ENCODE data around the gene SIN3A. TPM values are rescaled to one million over a fixed set of nuclear protein-coding genes. Genes with fewer than 3 reads are reported as not detected.

SIN3A gene
- total RNA-seq, 1 donor from 2014 or later, result 51.6 TPM

DNA sequence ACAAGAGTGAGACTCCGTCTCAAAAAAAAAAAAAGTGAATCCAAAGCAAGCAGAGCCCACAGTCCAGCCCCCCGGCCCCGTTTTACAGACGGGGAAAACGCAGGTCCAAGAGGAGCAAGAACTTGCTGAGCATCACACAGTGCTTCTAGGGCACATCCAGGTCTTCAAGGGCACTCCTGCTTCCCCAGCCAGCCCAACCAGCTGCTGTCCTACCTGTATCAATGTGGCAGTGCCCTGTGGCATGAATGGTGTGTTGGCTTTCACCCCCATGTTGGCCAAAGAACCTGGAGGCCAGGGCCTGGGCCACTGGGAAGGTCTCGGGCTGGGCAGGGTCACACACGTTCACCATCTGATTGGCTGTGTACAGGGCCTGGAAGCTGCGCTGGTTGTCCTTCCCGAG lies 87.7 kb downstream of the SIN3A start:
- H3K4me3 ChIP-seq, result no peak overlapping the region
- ATAC-seq (no peak), DNase-seq (no peak)
- H3K27ac ChIP-seq, result no peak overlapping the region
- H3K9me3 ChIP-seq, result no peaks in the 10 kb centered on the region
- peaks cover 86% of the 10 kb centered on the region for H3K36me3 ChIP-seq
- H3K27me3 ChIP-seq (ENCODE audit: low read depth), result no peaks in the 10 kb centered on the region
- intact Hi-C loops (cut with DNase I), result no loop called here
- H3K4me1 ChIP-seq, result peaks cover 9% of the 10 kb centered on the region
- TF ChIP-seq, protein P1, sequence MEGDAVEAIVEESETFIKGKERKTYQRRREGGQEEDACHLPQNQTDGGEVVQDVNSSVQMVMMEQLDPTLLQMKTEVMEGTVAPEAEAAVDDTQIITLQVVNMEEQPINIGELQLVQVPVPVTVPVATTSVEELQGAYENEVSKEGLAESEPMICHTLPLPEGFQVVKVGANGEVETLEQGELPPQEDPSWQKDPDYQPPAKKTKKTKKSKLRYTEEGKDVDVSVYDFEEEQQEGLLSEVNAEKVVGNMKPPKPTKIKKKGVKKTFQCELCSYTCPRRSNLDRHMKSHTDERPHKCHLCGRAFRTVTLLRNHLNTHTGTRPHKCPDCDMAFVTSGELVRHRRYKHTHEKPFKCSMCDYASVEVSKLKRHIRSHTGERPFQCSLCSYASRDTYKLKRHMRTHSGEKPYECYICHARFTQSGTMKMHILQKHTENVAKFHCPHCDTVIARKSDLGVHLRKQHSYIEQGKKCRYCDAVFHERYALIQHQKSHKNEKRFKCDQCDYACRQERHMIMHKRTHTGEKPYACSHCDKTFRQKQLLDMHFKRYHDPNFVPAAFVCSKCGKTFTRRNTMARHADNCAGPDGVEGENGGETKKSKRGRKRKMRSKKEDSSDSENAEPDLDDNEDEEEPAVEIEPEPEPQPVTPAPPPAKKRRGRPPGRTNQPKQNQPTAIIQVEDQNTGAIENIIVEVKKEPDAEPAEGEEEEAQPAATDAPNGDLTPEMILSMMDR (IDR thresholded peaks at IDR 0.05), result no peak

DNA sequence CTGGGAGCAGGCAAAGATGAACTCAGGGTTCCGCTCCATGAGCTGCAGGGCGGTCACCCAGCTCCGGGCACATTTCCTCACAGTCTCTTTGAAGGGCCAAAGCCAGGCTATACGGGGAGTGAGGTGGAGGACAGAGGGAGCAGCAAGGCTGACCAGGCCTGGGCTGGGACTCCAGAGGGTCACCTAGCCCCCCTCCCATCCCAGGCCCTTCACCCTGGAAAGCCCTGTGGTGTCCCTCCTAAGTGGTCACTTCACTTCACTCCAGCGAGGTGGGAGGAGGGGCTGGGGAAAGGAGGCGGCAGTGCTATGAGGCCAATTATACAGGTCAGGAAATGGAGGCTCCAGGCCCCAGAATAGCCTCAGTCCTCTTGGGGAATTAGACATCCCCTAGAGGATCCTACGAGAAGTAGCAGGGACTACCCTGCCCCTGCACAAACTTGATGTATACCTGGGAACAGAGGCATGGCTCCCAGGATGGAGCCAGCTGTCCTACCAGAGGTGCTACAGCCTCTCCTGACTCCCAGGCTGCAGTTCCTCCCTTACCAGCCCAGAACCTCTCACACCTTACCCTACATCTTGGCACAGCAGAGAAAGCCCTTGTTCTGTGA lies 88.7 kb downstream of the SIN3A start:
- Histone ChIP-seq H3K9me3 (no peaks in the 10 kb centered on the region), H3K36me3 (peaks cover 96% of the 10 kb centered on the region), H3K27me3 (ENCODE audit: low read depth) (no peaks in the 10 kb centered on the region), H3K4me3 (no peak overlapping the region), H3K27ac (no peak overlapping the region), H3K4me1 (peaks cover 7% of the 10 kb centered on the region)
- no peak for ATAC-seq
- DNase-seq, result no peak
- TF ChIP-seq, protein P1 (IDR thresholded peaks at IDR 0.05), result no peak
- intact Hi-C loops (cut with DNase I), result no loop called here

DNA sequence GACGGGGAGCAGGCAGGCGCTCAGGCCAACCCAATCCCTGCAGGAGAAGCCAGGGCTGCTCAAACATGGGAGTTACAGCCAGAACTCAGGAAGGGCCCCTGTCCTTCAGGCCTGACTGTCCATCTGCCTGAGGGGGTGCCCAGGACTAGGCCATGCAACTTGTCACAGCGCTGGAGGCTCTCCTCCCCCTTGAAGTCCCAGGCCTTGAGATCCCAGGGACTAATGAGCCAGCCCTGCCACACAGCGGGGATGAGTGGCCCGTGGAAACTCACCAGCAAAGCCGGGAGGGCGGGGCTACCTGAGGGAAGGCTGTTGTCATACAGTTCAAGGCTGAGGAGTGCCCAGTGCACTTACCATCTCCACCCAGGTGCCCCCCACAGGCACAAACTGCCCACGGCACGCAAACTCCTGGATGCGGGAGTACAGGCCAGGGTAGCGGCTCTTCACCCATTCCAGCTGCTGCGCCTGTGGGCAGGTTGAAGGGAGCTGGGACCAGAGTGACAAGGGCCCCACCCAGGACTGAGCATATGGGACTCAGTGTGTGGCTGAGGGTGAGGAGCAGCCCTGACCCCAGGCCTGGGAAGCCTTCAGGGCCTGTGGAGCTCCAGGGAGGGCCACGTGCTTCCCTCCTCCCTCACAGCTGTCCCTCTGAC lies 89.4 kb downstream of the SIN3A start:
- intact Hi-C loops (cut with DNase I), result no loop called here
- peaks cover under 1% of the 10 kb centered on the region for H3K4me1 ChIP-seq
- no peak for ATAC-seq
- peaks cover 99% of the 10 kb centered on the region for H3K36me3 ChIP-seq
- no peaks in the 10 kb centered on the region for H3K27me3 ChIP-seq (ENCODE audit: low read depth)
- no peaks in the 10 kb centered on the region for H3K9me3 ChIP-seq
- no peak overlapping the region for H3K27ac ChIP-seq
- H3K4me3 ChIP-seq, result no peak overlapping the region
- no peak for DNase-seq
- TF ChIP-seq, protein P1 (IDR thresholded peaks at IDR 0.05), result no peak

DNA sequence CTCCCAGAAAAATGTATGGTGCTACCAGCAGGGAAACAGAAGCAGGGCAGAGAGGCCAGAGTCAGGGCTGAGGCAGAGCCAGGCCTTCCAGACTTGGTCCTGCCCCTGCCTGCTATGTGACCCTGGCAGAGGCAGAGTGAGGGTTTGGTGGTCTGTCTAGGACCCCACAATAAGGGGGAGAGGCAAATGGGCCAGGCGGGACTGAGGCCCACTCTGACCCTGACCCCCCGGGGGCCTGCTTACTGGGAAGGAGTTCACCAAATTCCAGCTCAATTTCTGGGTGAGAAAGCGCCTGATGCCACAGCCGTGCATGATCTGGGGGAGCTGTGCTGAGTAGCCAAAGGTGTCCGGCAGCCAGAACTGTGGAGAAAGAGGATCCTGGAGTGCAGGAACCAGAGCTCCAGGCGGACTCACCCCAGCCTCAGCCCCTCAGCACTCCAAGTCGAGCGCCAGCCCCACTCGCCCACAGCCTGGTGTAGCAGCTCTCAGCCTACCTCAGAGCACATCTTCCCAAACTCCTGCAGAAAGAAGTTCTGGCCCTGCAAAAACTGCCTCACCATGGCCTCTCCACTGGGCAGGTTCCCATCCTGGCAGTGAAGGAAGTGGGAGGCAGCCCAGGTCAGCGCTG lies 90.0 kb downstream of the SIN3A start:
- DNase-seq (no peak), ATAC-seq (no peak)
- Histone ChIP-seq H3K27ac (no peak overlapping the region), H3K27me3 (ENCODE audit: low read depth) (no peaks in the 10 kb centered on the region), H3K4me3 (no peak overlapping the region), H3K36me3 (peaks cover 99% of the 10 kb centered on the region), H3K4me1 (no peaks in the 10 kb centered on the region), H3K9me3 (no peaks in the 10 kb centered on the region)
- TF ChIP-seq, protein P1 (IDR thresholded peaks at IDR 0.05), result no peak
- intact Hi-C loops (cut with DNase I), result no loop called here

DNA sequence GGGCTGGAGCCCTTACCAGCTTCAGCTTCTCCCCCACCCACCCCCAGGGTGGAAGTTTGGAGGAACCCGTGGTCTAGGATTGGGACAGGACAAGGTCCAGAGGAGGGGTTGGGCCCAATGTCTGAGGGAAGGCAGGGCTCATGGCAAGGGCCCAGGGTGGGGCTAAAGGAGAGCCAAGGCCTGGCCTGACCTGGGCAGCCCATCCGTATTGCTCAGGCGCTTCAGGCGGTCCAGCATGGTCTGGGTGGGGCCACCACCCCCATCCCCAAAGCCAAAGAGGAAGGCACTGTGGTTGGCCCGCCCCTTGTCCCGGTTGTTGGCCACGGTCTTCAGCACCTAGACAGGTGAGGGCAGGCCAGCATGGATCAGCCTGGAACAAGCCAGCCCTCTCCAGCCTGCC lies 90.6 kb downstream of the SIN3A start:
- H3K4me3 ChIP-seq, result no peak overlapping the region
- no peak for ATAC-seq
- no peak for DNase-seq
- no peak overlapping the region for H3K27ac ChIP-seq
- no peaks in the 10 kb centered on the region for H3K4me1 ChIP-seq
- peaks cover 99% of the 10 kb centered on the region for H3K36me3 ChIP-seq
- TF ChIP-seq, protein P1 (IDR thresholded peaks at IDR 0.05), result no peak
- H3K27me3 ChIP-seq (ENCODE audit: low read depth), result no peaks in the 10 kb centered on the region
- intact Hi-C loops (cut with DNase I), result no loop called here
- H3K9me3 ChIP-seq, result no peaks in the 10 kb centered on the region

Measured in lower lobe of right lung (tissue), 2 donors.